Heart right ventricle (tissue), 16 donors: Measurements from ENCODE around the gene PLEKHG4B. TPM values are rescaled to one million over a fixed set of nuclear protein-coding genes. Genes with fewer than 3 reads are reported as not detected.

Experiments
- ATAC-seq, 8 donors: fragments of 200-7000 bp; cut with Tn5 transposase; one replicate each; pipeline ENCODE4 v1.9.1; 2020; ENCODE audit warnings: mild to moderate bottlenecking in 8 of 8, moderate library complexity in 8 of 8, moderate number of reproducible peaks in 1 of 8
- DNase-seq, 2 donors: peaks; one replicate each; pipeline ENCODE4 v3.0.0-alpha.2; 2020
- H3K27ac ChIP-seq, 10 donors: fragments of 200-600 bp; sonication (generic) in 2 of 10; one replicate each; pipeline versions ENCODE4 v1.5.0 to v1.8.0; 2020 to 2022; ENCODE audit warnings: mild to moderate bottlenecking in 3 of 10
- H3K27me3 ChIP-seq, 7 donors: fragments of 200-600 bp; one replicate each; pipeline ENCODE4 v1.8.0; 2021 to 2022; ENCODE audit warnings: mild to moderate bottlenecking in 2 of 7
- H3K36me3 ChIP-seq, 9 donors: fragments of 200-600 bp; sonication (generic) in 1 of 9; one replicate each; pipeline versions ENCODE4 v1.5.0 to v1.8.0; 2020 to 2022; ENCODE audit warnings: mild to moderate bottlenecking in 2 of 9
- H3K4me1 ChIP-seq, 9 donors: fragments of 200-600 bp; sonication (generic) in 1 of 9; one replicate each; pipeline versions ENCODE4 v1.5.0 to v1.8.0; 2020 to 2022; ENCODE audit warnings: mild to moderate bottlenecking in 4 of 9
- H3K4me3 ChIP-seq, 10 donors: fragments of 200-600 bp; sonication (generic) in 2 of 10; one replicate each; pipeline versions ENCODE4 v1.5.0 to v1.8.0; 2020 to 2022; ENCODE audit warnings: mild to moderate bottlenecking in 7 of 10, moderate library complexity in 2 of 10
- H3K9me3 ChIP-seq, 11 donors: fragments of 200-600 bp in 10 of 11; sonication (generic) in 2 of 11; one replicate each; pipeline versions ENCODE4 v1.5.0 to v1.8.0; 2013 to 2022; ENCODE audit warnings: mild to moderate bottlenecking in 2 of 11, control low read depth in 1 of 11, moderate library complexity in 1 of 11
- WGBS, 2 donors: extraction: QIAGEN DNeasy Blood & Tissue Kit; methylation state at CpG; one replicate each; pipeline ENCODE4 v1.1.7; 2013; ENCODE audit warnings: inconsistent platforms in 1 of 2; 5-methylcytosine and 5-hydroxymethylcytosine counted together
- intact Hi-C, 10 donors: fragments of 100-400 bp; cut with DNase I; formaldehyde crosslinking; loops; one replicate each; pipeline versions ENCODE4 v1.11.1 to v1.14.2; 2022
- polyA plus RNA-seq, 2 donors: library from polyadenylated mRNA; stranded (reverse); fragments of 200-250 nt; gene quantifications; one replicate each; pipeline ENCODE4 v1.2.3, GENCODE V29; 2013
- total RNA-seq, 10 donors: library from RNA; stranded (reverse); fragmentation: NEBNext Ultra II Directional in 3 of 10; extraction: Animal tissue kit (Norgen Biotek cat#: 25700) in 3 of 10; gene quantifications; one replicate each; pipeline versions ENCODE4 v1.2.1 to v1.2.4, GENCODE V29; 2021 to 2023
- TF ChIP-seq, protein P1 (sequence below), 9 donors: fragments of 200-600 bp; sonication (generic) in 2 of 9; IDR thresholded peaks; one replicate each; pipeline versions ENCODE4 v1.5.0 to v1.8.0; 2021 to 2022; ENCODE audit warnings: antibody characterized with exemption in 9 of 9, mild to moderate bottlenecking in 5 of 9, moderate library complexity in 1 of 9
- donor health status: Arrhythmogenic right ventricular cardiomyopathy.
- donor health status: ischemic (EF 13 %, LVEDD 7.1; RV severe dilation, severe dysfunction).
- donor health status: healthy with polysubstance abuse.
- donor health status: DM: no; HTN: yes; CAD: no.
- donor health status: DM: no; HTN: no; CAD: no.
- donor health status: ischemic (EF 25% LVEDD 6.9; RV normal size, moderate dysfunction).
- donor health status: ischemic (EF 25% LVEDD 5.7; RV mildly dilated, moderate dysfunction).
- donor health status: healthy.
- donor health status: DM: yes; HTN: yes; CAD: no.
- donor health status: Ischemic cardiomyopathy.
- donor health status: ischemic (EF 35%, LVEDD 5.7; RV mildly dilated, moderate dysfunction).
- donor health status: nonischemic (EF 11% LVEDD 7.7; RV severe dilation, severe dysfunction).
- donor health status: DM: yes; HTN: yes; CAD: no.
- donor health status: PGD.
- donor health status: ischemic (EF 29% LVEDD 5.4; RV normal size, mild dysfunction).
- donor health status: nonischemic (EF 23%, LVEDD 6.1; RV moderate dilation, normal function).

The PLEKHG4B gene
- total and polyA plus RNA-seq, 12 donors, result under 0.01 to 0.14 (median 0.05) TPM; not detected in 8

DNA sequence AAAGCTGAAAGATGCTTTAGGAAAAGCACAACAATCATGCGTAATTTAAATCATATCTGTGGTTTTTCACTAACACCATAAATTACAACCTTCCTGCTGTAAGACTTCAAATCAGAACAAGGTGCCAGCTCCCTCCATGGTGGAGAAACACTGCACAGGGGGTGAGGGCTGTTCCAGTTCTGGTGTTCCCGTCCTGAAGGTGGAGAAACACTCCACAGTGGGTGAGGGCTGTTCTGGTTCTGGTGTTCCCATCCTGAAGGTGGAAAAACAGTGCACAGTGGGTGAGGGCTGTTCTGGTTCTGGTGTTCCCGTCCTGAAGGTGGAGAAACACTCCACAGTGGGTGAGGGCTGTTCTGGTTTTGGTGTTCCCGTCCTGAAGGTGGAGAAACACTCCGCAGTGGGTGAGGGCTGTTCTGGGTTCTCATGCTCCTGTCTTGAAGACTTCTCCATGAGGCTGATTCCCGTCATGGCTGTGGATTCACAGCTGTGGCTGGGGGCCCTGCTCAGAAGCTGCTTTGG is 12.9 kb downstream of the PLEKHG4B start:
- intact Hi-C loops, result no loop called here
- H3K27me3 ChIP-seq, result peaks cover 0 to 67% (median 48%) of the 10 kb centered on the region in 7 donors
- no peak overlapping the region for H3K27ac ChIP-seq
- H3K9me3 ChIP-seq, result no peaks in the 10 kb centered on the region
- H3K4me3 ChIP-seq, result no peak overlapping the region
- no peaks in the 10 kb centered on the region for H3K4me1 ChIP-seq
- TF ChIP-seq, protein P1, sequence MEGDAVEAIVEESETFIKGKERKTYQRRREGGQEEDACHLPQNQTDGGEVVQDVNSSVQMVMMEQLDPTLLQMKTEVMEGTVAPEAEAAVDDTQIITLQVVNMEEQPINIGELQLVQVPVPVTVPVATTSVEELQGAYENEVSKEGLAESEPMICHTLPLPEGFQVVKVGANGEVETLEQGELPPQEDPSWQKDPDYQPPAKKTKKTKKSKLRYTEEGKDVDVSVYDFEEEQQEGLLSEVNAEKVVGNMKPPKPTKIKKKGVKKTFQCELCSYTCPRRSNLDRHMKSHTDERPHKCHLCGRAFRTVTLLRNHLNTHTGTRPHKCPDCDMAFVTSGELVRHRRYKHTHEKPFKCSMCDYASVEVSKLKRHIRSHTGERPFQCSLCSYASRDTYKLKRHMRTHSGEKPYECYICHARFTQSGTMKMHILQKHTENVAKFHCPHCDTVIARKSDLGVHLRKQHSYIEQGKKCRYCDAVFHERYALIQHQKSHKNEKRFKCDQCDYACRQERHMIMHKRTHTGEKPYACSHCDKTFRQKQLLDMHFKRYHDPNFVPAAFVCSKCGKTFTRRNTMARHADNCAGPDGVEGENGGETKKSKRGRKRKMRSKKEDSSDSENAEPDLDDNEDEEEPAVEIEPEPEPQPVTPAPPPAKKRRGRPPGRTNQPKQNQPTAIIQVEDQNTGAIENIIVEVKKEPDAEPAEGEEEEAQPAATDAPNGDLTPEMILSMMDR (IDR thresholded peaks at IDR 0.05), result no peak
- H3K36me3 ChIP-seq, result no peaks in the 10 kb centered on the region
- DNase-seq (no peak), ATAC-seq (no peak)
- 80 to 84% methylated on average over 6 of the region's 6 CpGs for WGBS, 2 donors

DNA sequence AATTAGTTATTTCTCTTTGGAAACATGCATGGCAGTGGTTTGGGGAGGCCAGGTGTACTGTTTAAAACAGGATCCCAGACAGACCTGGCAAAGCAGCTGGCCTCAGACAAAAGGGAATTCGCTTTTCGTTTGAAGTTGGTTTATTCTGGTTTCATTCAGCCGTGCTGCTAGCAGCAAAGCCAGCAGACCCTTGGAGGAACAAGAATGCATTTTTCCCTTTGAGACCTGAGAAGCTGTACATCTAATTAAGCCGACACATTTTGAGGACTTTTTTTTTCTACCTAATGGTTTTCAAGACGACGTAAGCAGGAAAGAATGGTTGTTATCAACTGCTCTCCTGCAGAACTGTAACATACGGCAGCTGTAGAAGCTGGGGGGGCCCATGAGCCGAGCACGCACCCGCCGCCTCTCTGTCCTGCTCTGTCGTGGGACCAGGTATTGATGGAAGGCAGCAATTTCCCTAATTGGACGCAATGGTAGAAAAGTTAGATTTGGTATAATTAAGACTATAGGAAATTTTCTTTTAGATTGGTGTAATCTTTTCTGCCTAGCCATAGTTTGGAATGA is 13.6 kb downstream of the PLEKHG4B start:
- H3K27me3 ChIP-seq, result peaks cover 0 to 63% (median 44%) of the 10 kb centered on the region in 7 donors
- no peak overlapping the region for H3K4me3 ChIP-seq
- intact Hi-C loops, result no loop called here
- DNase-seq (no peak), ATAC-seq (no peak)
- no peaks in the 10 kb centered on the region for H3K4me1 ChIP-seq
- no peak overlapping the region for H3K27ac ChIP-seq
- TF ChIP-seq, protein P1 (IDR thresholded peaks at IDR 0.05), result no peak
- no peaks in the 10 kb centered on the region for H3K36me3 ChIP-seq
- H3K9me3 ChIP-seq, result no peaks in the 10 kb centered on the region
- 55 to 64% methylated on average over 13 of the region's 13 CpGs for WGBS, 2 donors

DNA sequence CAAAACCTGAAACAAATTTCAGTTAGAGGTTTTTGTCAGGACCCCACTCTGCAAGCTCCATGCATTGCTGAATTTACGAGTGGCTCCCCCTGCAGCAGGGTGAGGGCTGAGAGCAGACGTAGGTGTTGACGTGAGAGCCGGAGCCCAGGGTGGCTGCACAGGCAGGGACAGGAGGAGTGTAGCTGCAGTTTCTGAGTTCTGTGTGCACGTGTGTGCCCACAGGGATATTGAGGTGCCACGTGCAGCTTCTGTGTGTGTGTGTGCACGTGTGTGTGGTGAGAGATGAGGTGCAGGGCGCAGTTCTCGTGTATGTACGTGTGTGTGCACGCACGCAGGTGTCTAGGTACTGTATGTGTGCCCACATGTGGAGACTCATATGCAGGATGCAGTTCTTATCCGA is 14.6 kb downstream of the PLEKHG4B start:
- Histone ChIP-seq H3K27me3 (peaks cover 0 to 63% (median 44%) of the 10 kb centered on the region in 7 donors), H3K9me3 (no peaks in the 10 kb centered on the region), H3K4me3 (no peak overlapping the region), H3K27ac (no peak overlapping the region), H3K36me3 (no peaks in the 10 kb centered on the region), H3K4me1 (no peaks in the 10 kb centered on the region)
- TF ChIP-seq, protein P1 (IDR thresholded peaks at IDR 0.05), result no peak
- WGBS, 2 donors, result 52 to 66% methylated on average over 13 of the region's 13 CpGs
- intact Hi-C loops, result no loop called here
- ATAC-seq (peak in 1 of 8 donors; percentile 18), DNase-seq (no peak)

DNA sequence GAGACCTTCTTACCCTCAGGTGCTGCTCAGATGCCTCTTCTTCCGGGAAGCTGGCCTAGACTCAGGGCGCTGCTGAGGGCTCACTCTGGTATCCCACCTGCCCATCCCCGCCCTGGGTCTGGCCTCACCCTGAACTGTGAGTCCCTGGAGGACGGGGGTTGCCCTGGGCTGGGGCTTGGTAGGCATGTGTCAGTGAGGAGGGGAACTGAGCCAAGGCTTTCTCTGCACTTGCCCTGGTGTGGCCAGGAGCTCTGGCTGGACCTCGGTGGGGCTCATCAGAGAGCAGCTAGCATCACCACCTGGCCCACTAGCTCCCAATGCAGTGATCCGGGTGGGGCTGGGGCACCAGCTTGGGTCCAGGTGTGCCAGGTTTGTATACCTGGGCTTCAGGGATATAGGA is 15.6 kb downstream of the PLEKHG4B start:
- Histone ChIP-seq H3K4me1 (no peaks in the 10 kb centered on the region), H3K27me3 (peaks cover 0 to 61% (median 42%) of the 10 kb centered on the region in 7 donors), H3K9me3 (no peaks in the 10 kb centered on the region), H3K27ac (no peak overlapping the region), H3K4me3 (no peak overlapping the region), H3K36me3 (no peaks in the 10 kb centered on the region)
- ATAC-seq (no peak), DNase-seq (no peak)
- TF ChIP-seq, protein P1 (IDR thresholded peaks at IDR 0.05), result no peak
- 93 to 94% methylated on average over 6 of the region's 6 CpGs for WGBS, 2 donors
- intact Hi-C loops, result no loop called here
